Suppressor macrophage treated with lipopolysaccharide for 4 hours (primary cell): Measurements from ENCODE around the gene TTN.
"Not testable (repeated sequence)": the region's sequence is repeated elsewhere in the genome, so short reads cannot be mapped to it uniquely, and the experiment has no call there.

Source experiments
- DNase-seq: peaks from one replicate; pipeline ENCODE4 v3.0.0-alpha.2; 2020

The TTN gene

GRCh38 chr2:178526256-178526655 lies 281.0 kb downstream of the TTN start:
- DNase-seq: no peak

GRCh38 chr2:178525460-178525859 lies 281.8 kb downstream of the TTN start:
- not testable (repeated sequence) for DNase-seq

GRCh38 chr2:178525010-178525409 lies 282.2 kb downstream of the TTN start:
- not testable (repeated sequence) for DNase-seq

GRCh38 chr2:178523596-178524134 lies 283.6 kb downstream of the TTN start:
- peak; percentile 8 for DNase-seq

- peak; percentile 85 for DNase-seq
Observed at GRCh38 chr2:178522950-178523595, 284.1 kb downstream of the TTN start.

- DNase-seq: no peak
Observed at GRCh38 chr2:178521304-178522150, 285.7 kb downstream of the TTN start.

- no peak for DNase-seq
Observed at GRCh38 chr2:178517496-178517895, 289.7 kb downstream of the TTN start.

GRCh38 chr2:178514664-178515063 lies 292.6 kb downstream of the TTN start:
- DNase-seq: no peak

GRCh38 chr2:178513876-178514275 lies 293.3 kb downstream of the TTN start:
- no peak for DNase-seq

- DNase-seq: no peak
Observed at GRCh38 chr2:178512484-178512883, 294.7 kb downstream of the TTN start.

- no peak for DNase-seq
Observed at GRCh38 chr2:178510384-178510783, 296.8 kb downstream of the TTN start.

- no peak for DNase-seq
Observed at GRCh38 chr2:178508646-178509045, 298.6 kb downstream of the TTN start.

GRCh38 chr2:178506949-178507348 lies 300.3 kb downstream of the TTN start:
- DNase-seq: no peak

GRCh38 chr2:178506524-178506923 lies 300.7 kb downstream of the TTN start:
- DNase-seq: no peak

GRCh38 chr2:178506101-178506500 lies 301.1 kb downstream of the TTN start:
- DNase-seq: no peak

GRCh38 chr2:178502751-178503150 lies 304.5 kb downstream of the TTN start:
- no peak for DNase-seq

GRCh38 chr2:178499640-178500039 lies 307.6 kb downstream of the TTN start:
- DNase-seq: no peak

GRCh38 chr2:178498137-178498536 lies 309.1 kb downstream of the TTN start:
- no peak for DNase-seq

- no peak for DNase-seq
Observed at GRCh38 chr2:178496049-178496448, 311.2 kb downstream of the TTN start.

GRCh38 chr2:178491612-178492011 lies 315.6 kb downstream of the TTN start:
- DNase-seq: no peak

GRCh38 chr2:178485356-178485755 lies 321.9 kb downstream of the TTN start:
- DNase-seq: no peak

- no peak for DNase-seq
Observed at GRCh38 chr2:178484245-178485041, 322.8 kb downstream of the TTN start.

- DNase-seq: no peak
Observed at GRCh38 chr2:178482437-178482836, 324.8 kb downstream of the TTN start.
